NCI-H1048 (cell line): ENCODE results near the gene SMARCAD1.

Experiments
- DNase-seq: peaks from one replicate; lab custom pipeline; 2025; lab: John Stamatoyannopoulos, UW

The SMARCAD1 gene

GRCh38 chr4:94207469-94208224 is at the start of gene SMARCAD1:
SMARCAD1 (plus strand) TSS chr4:94207865; CDS start chr4:94208395, 530 bp downstream.
- DNase-seq: peak; percentile 92

DNA sequence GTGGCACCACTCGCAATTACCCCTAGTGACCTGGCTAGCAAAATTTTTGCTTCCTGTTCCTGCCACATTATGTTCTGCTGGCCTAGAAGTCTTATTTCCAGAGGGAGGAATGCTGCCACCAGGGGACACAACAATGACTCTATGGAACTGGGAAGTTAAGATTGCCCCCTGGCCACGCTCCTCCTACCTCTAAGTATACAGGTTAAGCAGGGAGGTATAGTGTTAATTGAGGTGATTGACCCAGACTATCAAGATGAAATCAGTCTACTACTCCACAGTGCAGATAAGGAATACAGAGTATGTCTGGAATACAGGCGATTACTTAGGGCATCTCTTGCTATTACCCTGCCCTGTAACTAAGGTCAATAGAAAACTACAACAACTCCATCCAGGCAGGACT is 48.8 kb upstream of the SMARCAD1 start:
- DNase-seq: no peak

DNA sequence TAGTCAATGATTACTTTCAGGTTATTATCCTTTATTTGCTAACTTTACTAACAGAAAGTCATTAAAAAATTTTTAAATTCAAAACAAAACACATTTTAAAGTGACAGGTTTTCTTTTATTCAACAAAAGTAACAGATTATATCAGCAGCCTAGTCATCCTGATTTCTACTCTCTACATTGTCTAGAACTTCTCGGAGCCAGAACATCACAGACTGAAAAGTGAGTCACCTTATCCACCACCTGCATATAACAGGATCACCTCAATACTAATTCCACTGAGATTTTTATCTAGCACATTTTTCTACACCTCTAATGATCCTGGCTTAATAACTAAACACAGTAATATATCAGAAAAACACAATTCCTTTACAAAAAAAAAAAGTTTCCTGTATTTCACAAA is 47.9 kb upstream of the SMARCAD1 start:
- DNase-seq: no peak

- DNase-seq: no peak
Measured at GRCh38 chr4:94160774-94161173, 46.9 kb upstream of the SMARCAD1 start.

- no peak for DNase-seq
Measured at GRCh38 chr4:94165256-94165655, 42.4 kb upstream of the SMARCAD1 start.

DNA sequence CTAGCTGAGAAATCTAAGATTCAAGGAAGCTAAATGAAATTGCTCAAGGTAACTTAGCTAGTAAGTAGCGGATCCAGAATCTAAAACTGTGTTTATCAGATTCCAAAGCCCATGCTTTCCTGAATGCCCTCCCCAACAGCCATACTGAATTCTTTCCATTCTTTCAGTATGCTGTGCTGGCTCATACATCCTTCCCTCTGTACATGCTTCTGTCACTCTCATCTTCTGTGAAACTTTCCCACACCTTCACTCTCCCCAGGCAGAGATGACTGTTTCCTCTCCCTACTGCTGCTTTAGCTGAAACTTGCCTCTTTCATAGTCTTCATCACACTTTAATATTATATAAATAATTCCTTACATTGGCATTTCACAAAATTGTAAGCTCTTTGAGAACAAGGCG is 39.3 kb upstream of the SMARCAD1 start:
- DNase-seq: no peak

- DNase-seq: no peak
Measured at GRCh38 chr4:94169803-94170372, 37.8 kb upstream of the SMARCAD1 start.

DNA sequence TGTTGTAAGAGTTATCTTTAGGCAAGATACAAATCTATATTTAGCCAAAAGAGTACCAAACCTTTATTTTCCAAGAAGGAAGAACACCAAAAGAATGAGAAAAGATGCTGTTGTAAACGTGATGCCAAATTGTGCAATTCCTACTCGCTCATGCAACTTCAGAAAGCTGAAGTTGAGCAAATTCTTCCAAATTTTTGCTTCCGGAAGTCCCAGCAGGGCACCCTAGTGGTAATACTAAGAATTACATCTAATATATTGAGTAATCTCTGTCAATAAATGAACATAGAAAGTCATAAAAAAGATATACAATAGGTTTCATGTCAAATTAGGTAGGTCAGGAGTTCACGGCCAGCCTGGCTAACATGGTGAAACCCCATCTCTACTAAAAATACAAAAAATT is 36.0 kb upstream of the SMARCAD1 start:
- DNase-seq: no peak

- no peak for DNase-seq
Measured at GRCh38 chr4:94175553-94176261, 32.0 kb upstream of the SMARCAD1 start.

- no peak for DNase-seq
Measured at GRCh38 chr4:94177822-94178221, 29.8 kb upstream of the SMARCAD1 start.

DNA sequence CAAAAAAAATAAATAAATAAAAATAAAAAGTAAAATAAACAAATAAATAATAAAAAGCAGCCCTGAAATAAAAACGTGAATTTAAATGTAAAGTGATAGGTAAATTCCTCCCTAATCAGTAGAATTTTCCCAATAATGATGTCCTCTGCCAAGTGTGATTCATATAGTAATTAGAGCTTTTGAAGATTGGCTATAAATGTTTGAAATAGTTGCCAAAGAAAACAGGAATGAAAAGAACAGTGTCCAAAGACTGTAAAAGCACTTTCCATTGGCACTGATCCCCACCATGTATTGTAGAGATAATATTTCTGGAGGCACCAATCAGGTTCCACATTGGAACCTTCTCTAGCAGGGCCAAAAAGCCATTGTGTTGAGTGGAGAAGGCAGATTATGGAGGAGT is 25.9 kb upstream of the SMARCAD1 start:
- no peak for DNase-seq

GRCh38 chr4:94202769-94203168 is 4.9 kb upstream of the SMARCAD1 start:
- DNase-seq: no peak

GRCh38 chr4:94208266-94208665 is 601 bp downstream of the SMARCAD1 start:
- DNase-seq: no peak

GRCh38 chr4:94208918-94209317 is 1.3 kb downstream of the SMARCAD1 start:
- DNase-seq: no peak

DNA sequence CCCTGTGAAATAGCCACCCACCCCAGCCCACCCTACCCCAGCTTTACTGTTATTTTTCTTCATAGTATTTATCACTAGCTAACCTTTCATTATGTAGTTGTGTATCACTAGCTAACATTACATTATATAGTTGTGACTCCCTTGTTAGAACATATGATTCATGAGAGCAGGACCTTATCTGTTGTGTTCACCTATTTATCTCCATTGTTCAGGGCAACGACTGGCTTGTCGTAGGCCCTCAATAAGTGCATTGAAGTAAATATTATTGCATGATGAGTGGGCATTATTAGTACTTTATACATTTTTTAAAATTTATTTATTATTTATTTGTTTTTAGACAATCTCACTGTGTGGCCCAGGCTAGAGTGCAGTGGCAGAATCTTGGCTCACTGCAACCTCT is 4.2 kb downstream of the SMARCAD1 start:
- DNase-seq: no peak

GRCh38 chr4:94214703-94215319 is 7.1 kb downstream of the SMARCAD1 start:
- DNase-seq: no peak

DNA sequence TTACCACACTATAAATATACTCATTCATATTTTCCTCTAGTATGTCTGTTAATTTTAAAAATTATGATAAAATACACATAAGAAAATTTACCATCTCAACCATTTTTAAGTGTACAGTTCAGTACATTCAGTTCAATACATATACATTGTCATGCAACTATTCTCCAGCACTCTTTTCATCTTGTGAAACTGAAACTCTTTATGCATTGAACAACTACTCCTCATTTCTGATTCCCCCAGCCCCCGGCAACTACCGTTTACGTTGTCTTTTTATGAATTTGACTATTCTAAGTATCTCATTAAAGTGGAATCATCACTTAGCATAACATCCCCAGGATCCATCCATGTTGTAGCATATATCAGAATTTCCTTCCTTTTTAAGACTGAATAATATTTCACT is 8.7 kb downstream of the SMARCAD1 start:
- no peak for DNase-seq

DNA sequence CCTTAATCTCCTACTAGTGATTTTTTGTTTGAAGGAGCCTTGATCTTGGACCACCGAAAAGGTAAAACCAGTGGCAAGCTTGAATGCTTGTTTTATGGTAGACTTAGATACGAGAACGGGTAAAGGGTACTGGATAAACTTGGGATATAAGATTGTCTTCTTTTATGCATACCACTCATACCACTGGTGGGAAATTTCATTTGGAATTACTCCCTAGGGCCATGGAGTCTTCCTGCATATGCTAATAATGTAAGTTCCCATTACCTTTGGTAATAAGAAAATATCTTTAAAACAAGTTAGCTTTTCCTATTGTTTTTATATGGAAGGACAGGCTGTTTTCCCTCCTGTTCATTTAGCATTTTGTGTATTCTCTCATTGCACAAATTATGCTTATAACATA is 11.7 kb downstream of the SMARCAD1 start:
- DNase-seq: no peak

GRCh38 chr4:94221916-94222315 is 14.3 kb downstream of the SMARCAD1 start:
- no peak for DNase-seq

DNA sequence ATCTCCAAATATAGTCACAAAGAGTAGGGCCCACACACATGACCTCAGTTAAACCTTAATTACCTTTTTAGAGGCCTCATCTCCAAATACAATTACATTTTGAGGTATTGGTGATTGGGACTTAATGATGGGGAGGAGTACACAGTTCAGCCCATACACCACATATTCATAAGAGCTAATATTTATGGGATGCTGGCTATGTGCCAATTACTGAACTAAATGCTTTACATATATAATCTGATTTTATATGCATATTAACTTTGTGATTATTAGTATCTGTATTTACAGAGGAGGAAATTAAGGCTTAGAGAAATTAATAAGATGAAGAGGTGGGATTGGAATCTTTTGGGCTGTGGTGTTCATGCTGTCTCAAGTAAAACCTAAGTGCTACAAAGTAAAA is 17.8 kb downstream of the SMARCAD1 start:
- no peak for DNase-seq

DNA sequence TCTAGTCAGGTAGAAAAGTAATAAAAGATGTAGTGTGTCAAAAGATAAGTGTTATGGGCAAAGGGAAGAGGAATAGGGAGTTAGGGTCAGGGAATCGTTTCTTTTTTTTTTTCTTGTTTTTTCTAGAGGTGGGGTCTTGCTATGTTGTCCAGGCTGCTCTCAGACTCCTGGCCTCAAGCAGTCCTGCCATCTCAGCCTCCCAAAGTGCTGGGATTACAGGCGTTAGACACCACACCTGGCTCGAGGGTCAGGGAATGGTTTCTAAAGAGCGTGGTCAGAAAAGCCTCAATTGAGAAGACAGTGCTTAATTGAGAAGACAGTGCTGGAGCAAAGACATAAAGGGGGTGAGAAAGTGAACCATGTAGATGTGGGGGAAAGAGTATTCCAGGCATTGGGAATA is 19.1 kb downstream of the SMARCAD1 start:
- no peak for DNase-seq

GRCh38 chr4:94228493-94229216 is 21.0 kb downstream of the SMARCAD1 start:
- DNase-seq: no peak
